Esophagus squamous epithelium (tissue), 4 donors: ENCODE data around the gene PLA2G1B.

Source experiments
- POLR2A ChIP-seq, 4 donors: fragments of 450-650 bp; IDR thresholded peaks; one replicate each; pipeline ENCODE4 v1.6.1; 2017; ENCODE audit warnings: antibody characterized with exemption in 4 of 4, mild to moderate bottlenecking in 4 of 4, moderate library complexity in 3 of 4
- TF ChIP-seq, protein P1 (sequence below), 6 experiments: fragments of 450-650 bp in 4 of 6; fragments of 200-600 bp in 2 of 6; sonication (generic) in 2 of 6; IDR thresholded peaks; one replicate each; pipeline ENCODE4 v1.5.1; 2016 to 2019; ENCODE audit warnings: antibody characterized with exemption in 6 of 6, mild to moderate bottlenecking in 4 of 6, moderate library complexity in 4 of 6

DNA sequence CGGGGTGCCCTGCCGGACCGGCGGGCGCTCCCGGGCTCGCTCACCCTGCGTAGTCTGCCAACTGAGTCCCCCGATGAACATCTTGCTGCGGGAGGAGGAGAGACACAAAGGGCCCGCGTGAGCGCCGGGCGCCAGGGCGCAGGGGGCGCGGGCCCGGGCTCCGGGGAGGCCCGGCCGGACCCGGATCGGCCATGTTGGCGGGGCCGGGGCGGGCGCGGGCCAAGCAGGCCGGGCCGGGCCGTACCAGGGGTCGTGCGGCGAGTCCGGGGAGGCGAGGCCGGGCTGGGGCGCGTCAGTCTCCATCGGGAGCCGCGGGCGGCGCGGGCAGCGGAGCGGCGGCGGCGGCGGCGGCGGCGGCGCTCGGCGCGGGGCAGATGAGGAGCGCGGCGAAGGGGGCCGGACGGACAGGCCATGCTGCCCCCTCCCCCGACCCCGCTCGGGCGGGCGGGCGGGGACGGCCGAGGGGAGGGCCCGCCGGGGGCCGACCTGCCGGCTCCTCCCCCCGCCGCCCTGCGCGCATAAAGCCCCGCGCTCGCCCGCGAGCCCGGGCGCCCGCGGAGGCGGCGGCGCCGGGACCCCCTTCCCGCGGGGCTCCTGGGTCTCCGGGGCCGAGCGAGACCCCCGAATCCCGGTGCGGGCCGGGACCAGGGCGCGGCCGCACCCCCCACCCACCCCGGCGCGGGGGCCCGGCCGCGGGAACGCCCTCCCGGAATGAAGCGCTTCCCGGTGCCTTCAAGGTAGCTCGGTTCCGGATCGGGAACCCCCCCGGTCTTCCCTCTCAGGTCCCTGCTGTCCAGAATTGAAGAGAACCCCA, 41.4 kb upstream of the PLA2G1B start, which contains the start of gene MSI1:
- TF ChIP-seq, protein P1, sequence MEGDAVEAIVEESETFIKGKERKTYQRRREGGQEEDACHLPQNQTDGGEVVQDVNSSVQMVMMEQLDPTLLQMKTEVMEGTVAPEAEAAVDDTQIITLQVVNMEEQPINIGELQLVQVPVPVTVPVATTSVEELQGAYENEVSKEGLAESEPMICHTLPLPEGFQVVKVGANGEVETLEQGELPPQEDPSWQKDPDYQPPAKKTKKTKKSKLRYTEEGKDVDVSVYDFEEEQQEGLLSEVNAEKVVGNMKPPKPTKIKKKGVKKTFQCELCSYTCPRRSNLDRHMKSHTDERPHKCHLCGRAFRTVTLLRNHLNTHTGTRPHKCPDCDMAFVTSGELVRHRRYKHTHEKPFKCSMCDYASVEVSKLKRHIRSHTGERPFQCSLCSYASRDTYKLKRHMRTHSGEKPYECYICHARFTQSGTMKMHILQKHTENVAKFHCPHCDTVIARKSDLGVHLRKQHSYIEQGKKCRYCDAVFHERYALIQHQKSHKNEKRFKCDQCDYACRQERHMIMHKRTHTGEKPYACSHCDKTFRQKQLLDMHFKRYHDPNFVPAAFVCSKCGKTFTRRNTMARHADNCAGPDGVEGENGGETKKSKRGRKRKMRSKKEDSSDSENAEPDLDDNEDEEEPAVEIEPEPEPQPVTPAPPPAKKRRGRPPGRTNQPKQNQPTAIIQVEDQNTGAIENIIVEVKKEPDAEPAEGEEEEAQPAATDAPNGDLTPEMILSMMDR (IDR thresholded peaks at IDR 0.05): no peak
- TF ChIP-seq POLR2A (IDR thresholded peaks at IDR 0.05): no peak
